Right renal pelvis (tissue), 4 donors: ENCODE measurements around the gene FRMD5. TPM values are rescaled to one million over a fixed set of nuclear protein-coding genes. Genes with fewer than 3 reads are reported as not detected.
"Not testable (repeated sequence)": the region's sequence is repeated elsewhere in the genome, so short reads cannot be mapped to it uniquely, and the experiment has no call there.

Experiments
- DNase-seq, 4 donors: peaks; one replicate each; pipeline ENCODE4 v3.0.0-alpha.2; 2013; ENCODE audit warnings: low read depth in 4 of 4, low spot score in 3 of 4, missing footprints in 1 of 4
- polyA plus RNA-seq, 4 donors: library from polyadenylated mRNA; unstranded; fragments of 120-200 nt; gene quantifications; one replicate each; pipeline ENCODE4 v1.2.1, GENCODE V29; 2013; ENCODE audit not compliant: insufficient read length in 4 of 4

The FRMD5 gene
- polyA plus RNA-seq: 1 to 10 TPM in 2 of 4 donors, under 1 TPM in 2; 0.91 to 1.1 (median 0.99) TPM

GRCh38 chr15:44195151-44195740 lies at the start of gene FRMD5:
Gene FRMD5 (minus strand): TSS chr15:44195271.
- DNase-seq: peak; percentile 78 to 86 (median 82)

DNA sequence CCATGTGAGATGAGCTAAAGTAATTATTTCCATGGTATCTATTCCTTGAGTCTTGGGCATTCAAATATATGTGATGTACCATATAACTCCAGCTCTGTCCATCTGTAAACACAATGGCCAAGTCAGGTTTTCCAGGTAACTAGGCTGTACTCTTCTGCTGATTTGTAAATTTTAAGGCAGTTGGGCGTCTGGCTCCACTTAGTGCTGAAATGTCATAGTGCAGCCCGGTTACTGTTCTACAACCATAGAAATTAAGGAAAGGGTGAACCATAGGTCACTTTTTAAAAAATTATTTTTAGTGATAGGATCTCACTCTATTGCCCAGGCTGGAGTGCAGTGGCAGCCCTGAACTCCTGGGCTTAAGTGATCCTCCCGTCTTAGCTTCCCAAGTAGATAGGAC lies 48.8 kb upstream of the FRMD5 start:
- DNase-seq: no peak

- no peak for DNase-seq
Measured at GRCh38 chr15:44243141-44243540, 48.1 kb upstream of the FRMD5 start.

DNA sequence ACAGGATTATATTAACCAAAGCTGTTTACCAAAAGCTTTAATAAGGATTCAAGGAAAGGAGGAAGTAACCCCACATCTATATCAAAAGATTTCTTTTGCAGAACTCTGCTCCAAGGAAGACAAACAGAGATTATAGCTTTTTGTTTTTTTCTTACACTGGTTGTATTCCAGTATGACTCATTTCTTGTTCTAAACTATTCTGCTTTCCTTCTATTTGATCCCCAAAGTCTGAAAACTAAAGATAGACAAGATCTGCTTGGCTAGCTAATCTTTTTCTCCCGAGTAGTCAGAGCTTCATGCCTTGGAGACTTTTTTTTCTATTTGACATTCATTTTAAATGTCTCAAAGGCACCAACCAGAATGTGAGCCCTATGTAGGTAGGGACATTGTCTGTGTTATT lies 36.8 kb upstream of the FRMD5 start:
- no peak for DNase-seq

GRCh38 chr15:44229301-44229700 lies 34.2 kb upstream of the FRMD5 start:
- not testable (repeated sequence) for DNase-seq

DNA sequence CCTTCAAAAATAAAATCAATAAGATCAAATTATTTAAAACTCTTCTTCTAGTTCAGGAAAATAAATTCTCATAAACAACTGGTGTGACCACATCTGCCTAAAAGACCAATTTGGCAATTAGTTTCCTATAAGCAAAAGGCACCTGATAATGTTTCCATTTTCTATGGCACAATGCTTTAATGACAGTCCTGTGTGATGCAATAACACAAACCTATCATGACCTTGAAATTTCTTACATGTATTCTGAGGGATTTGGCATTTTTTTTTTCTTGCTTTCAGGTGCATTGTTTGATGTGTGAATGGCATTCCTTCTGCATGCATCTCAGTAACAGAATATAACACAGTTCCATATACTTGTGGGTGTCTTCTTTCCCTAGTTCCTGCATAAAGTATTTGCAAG lies 32.5 kb upstream of the FRMD5 start:
- no peak for DNase-seq

- not testable (repeated sequence) for DNase-seq
Measured at GRCh38 chr15:44227001-44227400, 31.9 kb upstream of the FRMD5 start.

DNA sequence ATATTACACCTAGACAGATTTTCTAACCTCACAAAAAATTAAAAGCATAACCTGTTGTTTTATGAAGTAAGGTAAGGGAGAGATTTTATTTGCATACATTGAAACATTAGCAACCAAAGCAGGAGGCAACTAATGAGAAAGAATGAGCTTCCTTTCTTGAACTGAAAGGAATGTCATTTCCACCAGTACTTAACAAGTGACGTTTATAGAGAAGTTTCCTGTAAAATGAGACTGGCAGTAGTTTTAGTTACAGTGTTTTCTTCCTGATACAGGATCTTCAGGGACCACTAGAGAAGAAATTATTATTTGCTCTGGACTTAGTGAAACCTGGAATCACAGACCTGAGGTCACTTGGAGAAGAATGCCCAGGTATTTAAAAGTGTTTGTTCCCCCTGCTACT lies 27.4 kb upstream of the FRMD5 start:
- DNase-seq: no peak

DNA sequence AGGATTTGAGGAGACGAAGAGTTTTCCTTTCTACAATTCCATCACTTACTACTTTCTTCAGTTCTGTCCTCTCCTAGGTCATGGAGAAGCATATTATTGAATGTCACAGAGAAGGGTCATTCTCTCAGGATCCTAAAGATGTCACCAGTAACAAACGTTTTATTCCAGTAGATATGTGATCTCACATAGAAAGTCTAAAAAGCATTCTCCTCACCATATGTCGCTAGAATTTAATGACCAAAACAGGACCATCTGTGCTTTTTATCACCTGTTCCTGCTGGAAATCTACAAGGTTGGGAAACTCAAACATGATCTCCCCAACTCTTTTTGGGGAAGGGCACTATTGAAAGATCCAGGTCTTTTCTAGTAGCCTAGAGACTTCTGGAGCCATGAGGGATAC lies 24.0 kb upstream of the FRMD5 start:
- DNase-seq: no peak

DNA sequence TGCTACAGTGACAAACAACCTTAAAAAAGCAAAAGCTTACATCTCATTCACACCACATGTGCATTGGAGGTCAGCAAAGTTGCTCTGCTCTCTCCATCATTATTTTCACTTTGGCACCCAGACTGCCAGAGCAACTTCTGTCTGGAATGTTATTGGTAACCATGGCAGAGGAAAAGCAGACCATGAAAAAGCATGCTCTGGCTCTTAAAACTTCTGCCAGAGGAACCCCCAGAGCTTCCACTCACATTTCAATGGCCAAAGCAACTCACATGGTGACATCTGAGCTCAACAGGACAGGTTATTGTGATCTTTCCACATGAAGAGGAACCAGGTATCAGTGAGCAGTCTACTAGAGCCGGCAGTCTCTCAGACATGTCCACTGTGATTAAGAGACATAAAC lies 21.9 kb upstream of the FRMD5 start:
- DNase-seq: no peak

DNA sequence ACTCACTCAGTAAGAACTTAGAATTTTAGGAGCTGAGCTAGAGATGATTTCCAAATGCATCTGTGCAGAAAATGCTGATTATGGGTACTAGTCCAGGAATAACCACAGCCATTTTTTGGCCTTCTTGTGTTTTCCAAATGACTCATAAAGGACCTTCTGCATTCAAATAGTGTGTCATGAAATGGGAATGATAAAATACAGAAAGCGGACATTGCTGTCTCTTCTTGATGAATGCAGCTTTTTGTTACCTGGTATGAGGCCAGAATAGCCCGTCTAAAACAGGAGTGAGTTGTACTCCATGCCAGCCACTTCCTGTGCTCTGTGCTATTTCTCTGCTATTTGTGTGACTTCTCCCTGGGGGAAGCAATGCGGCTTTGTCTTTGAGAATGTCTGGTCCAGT lies 20.5 kb upstream of the FRMD5 start:
- no peak for DNase-seq

DNA sequence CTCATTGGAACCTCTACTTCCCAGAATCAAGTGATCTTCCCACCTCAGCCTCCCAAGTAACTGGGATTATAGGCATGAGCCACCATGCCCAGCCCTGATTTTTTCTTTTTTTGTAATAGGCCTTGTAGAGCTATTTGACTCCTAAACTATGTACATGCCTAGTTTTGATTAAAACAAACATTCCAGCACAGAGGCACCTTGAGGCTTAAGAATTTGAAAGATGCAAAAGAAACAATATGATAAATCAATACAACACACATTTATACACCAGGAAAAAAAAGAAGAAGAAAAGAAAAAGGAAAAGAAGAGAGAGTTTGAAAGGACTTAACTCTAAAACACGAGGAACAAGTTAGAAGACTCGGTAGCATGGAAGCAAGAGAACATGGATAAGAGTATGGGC lies 13.9 kb upstream of the FRMD5 start:
- no peak for DNase-seq

- DNase-seq: no peak
Measured at GRCh38 chr15:44207643-44208042, 12.6 kb upstream of the FRMD5 start.

DNA sequence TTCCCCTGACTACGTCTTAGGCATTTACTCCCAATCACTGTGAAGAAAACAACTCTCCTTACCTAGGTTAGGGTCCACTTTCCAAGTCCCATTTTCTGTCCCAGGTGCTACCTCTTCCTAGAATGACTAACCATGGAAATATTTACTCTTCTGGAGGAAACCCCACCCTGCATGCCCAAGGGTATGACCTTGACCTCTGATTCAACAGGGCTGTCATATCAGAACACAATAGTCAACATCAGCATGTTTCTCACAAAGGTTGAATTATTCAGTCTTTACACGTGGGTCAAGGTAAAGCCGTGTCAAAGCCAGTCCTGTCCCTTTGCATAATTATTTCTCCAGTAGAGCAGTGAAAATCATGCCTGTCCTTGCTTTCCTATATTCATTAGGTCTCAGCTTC lies 4.3 kb upstream of the FRMD5 start:
- DNase-seq: no peak

DNA sequence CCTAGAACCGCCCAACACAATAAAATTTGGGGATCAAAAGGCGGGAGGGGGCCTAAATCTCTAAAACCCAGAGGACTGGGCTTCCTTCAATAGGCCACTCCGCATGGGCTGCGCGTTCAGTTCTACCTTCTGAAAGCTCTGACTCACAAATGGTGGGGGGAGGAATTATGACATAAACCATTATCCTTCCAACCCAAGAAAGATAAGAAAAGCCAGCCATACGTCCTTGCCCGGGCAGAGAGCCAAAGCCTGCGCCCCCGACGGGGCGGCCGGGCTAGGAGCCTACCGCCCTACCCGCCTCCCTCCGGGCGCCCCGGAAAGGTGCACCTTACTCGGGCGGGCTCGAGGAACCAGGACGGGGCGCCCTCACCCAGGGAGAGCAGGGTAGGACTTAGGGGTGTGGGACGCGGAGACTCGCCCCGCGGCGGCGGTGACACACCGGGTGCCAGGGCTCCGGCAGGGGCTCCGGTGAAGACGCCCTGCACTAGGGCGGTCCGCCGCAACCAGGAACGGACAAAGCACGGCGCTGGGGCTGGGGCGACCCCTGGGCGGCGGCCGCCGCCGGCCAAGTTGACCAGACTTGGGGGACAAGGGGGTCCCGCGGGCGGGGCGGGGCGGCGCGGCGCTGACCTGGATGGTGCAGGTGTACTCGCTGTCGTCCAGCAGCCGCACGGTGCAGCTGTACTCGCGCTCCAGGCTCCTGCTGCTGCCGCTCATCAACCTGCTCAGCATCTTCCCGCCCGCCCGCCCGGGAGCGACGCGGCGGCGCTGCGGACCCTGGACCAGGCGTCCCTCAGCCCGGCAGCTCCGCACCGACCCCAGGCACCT lies 534 bp downstream of the FRMD5 start:
- DNase-seq: peak in 3 of 4 donors; percentile 4 to 13 (median 10)

DNA sequence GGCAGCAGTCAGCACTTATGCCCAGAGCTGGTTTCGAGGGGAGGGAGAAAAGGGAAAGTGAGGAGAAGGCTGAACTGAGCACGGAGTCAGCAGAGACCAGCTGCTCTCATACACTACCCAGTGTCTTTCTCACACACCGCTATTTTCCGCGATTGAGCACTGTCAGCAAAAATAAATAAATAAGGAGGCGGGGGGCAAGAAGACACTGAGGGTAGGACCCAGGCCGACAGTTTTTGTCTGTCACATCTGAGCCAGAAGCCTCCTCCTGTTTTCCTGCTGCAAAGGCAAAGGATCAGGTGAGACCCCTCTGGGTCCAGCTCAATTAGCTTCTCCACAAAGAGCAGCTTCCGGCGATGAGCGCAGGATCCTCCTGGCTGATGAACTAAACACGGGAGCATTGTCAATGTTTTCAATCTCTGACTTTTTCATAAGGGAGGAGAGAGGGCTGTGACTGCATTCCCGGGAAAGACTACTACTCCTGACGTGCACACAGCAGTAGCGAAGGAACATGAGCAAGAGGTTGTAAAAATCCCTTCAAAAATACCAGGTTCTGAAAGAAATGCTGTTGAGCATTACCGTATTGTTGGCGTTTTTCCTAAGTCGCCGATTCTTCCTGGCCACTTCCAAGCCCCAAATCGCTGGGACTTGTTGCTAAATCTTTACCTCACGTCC lies 1.3 kb downstream of the FRMD5 start:
- peak in 3 of 4 donors; percentile 6 to 14 (median 7) for DNase-seq

DNA sequence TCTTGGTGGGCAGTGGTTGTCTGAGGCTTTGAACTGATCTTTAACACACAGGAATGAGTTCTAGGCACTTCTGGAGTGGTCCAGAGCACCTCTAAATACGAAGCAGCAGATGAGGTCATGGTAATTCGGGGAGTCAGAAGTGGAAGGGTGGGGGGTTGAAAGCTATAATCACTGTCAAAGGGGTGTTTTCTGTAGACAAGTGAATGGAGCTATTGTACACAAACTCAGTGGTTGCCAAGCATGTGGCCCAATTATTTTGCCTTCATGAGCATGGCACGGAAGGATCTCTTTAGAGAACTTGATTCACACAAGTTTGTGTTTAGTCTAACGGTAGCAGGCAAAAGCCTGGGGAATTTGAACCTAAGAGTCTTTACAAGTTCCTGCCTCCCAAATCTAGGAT lies 6.3 kb downstream of the FRMD5 start:
- DNase-seq: no peak

GRCh38 chr15:44186705-44187104 lies 8.4 kb downstream of the FRMD5 start:
- no peak for DNase-seq

GRCh38 chr15:44183363-44183762 lies 11.7 kb downstream of the FRMD5 start:
- DNase-seq: no peak

DNA sequence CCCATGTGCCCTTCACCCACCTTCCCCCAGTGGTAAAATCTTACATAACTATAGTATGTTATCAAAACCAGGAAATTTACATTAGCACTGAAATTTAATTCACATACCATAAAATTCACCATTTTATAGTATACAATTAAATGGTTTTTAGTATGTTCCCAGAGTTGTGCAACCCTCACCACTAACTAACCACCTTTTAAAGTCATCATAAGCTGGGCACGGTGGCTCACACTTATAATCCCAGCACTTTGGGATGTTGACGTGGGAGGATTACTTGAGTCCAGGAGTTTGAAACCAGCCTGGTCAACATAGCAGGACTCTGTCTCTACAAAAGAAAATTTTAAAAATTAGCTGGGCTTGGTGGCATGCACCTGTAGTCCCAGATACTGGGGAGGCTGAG lies 13.7 kb downstream of the FRMD5 start:
- DNase-seq: no peak

GRCh38 chr15:44177139-44177538 lies 17.9 kb downstream of the FRMD5 start:
- DNase-seq: no peak

DNA sequence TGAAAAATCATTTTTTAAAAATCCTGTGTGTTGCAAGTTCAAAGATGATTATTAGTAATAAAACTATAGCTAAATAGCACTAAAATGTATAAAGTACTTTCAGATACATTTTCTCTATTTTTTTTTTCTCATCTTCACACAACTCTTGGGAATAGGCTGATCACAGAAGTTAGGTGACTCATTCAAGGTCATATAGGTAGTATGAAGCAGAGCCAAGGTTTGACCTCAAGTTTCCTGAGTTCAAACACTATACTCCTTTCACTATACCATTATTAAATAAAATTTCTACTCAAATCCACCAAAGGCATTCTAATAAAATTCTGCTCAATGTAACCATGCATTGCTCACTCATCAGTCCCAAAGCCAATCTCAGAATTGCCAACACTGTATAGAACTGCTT lies 21.3 kb downstream of the FRMD5 start:
- no peak for DNase-seq
